HG02678 (cell line): ENCODE results near the gene PPME1.
"Not testable (repeated sequence)": the region's sequence is repeated elsewhere in the genome, so short reads cannot be mapped to it uniquely, and the experiment has no call there.

Source experiments
- ATAC-seq: cut with Tn5 transposase; IDR thresholded peaks from one replicate; pipeline ENCODE4 v1.9.1; 2021; ENCODE audit warnings: mild to moderate bottlenecking, moderate library complexity; ENCODE audit not compliant: unreplicated experiment

PPME1 gene, protein sequence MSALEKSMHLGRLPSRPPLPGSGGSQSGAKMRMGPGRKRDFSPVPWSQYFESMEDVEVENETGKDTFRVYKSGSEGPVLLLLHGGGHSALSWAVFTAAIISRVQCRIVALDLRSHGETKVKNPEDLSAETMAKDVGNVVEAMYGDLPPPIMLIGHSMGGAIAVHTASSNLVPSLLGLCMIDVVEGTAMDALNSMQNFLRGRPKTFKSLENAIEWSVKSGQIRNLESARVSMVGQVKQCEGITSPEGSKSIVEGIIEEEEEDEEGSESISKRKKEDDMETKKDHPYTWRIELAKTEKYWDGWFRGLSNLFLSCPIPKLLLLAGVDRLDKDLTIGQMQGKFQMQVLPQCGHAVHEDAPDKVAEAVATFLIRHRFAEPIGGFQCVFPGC

GRCh38 chr11:74170694-74171629 lies at the start of gene PPME1, which contains the start of gene C2CD3:
TSS of gene PPME1 (plus strand) at chr11:74171289. CDS start at chr11:74171422, 133 bp downstream.
TSS of gene C2CD3 (minus strand) at chr11:74171002. CDS start at chr11:74170792, 210 bp downstream.
- peak; percentile 94 for ATAC-seq

DNA sequence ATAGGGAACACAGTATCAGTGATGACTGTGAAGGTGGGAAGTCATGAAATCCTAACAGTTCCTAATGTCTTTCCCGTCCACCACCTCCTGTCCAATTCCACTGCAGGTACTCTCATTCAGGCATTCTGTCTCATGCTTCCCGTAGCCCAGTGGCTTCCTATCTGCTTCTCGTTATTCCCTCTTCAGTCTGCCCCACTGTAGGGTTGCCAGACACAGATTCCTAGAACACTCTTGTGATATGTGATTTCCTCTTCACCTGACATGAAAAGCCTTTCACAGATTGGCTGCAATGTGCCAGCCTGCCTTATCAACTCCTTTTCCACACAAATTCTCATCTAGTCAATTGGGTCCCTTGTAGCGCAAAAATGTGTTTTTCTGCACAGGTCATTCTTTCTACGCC lies 49.3 kb upstream of the PPME1 start:
- no peak for ATAC-seq

DNA sequence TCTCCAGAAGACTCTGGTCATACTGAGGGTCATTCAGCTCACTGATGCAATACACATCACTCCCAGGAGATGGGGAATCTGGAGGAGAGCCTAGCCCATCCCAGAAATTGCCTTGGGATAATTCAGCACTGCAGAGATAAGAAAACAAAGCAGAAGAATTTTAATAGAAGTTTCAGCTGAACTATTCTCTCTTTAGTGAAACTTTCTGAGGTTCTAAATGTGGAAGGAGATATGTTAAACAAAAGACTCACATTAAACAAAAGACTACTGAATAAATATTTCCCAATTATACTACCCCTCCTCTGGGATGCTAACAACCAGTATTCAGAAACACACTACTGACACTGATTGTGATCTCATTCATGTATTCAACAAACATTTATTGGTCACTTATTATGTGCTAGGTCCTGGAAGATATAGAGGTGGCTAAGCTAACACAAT lies 48.1 kb upstream of the PPME1 start:
- ATAC-seq: no peak

DNA sequence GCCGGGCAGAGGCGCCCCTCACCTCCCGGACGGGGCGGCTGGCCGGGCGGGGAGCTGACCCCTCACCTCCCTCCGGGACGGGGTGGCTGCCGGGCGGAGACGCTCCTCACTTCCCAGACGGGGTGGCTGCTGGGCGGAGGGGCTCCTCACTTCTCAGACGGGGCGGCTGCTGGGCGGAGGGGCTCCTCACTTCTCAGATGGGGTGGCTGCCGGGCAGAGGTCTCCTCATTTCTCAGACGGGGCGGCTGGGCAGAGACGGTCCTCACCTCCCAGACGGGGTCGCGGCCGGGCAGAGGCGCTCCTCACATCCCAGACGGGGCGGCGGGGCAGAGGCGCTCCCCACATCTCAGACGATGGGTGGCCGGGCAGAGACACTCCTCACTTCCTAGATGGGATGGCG lies 42.0 kb upstream of the PPME1 start:
- not testable (repeated sequence) for ATAC-seq

DNA sequence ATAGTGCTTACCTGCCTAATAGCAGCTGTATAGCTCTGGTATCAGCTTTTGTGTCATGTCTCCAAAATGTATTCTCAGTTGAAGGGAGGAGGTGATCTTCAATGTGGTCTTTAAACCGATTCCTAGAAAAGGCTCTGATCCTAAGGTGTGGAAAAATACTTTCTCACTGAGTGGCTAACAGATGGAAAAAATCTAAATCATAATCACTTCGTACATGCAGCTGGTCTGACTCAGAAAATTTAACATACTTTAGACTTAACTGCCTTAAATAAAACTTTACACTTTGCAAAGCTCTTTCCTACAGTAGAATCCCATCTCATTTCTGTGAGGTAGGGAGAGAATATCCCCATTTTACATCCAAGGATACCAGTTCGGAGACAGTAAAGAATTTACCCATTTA lies 38.3 kb upstream of the PPME1 start:
- ATAC-seq: no peak

DNA sequence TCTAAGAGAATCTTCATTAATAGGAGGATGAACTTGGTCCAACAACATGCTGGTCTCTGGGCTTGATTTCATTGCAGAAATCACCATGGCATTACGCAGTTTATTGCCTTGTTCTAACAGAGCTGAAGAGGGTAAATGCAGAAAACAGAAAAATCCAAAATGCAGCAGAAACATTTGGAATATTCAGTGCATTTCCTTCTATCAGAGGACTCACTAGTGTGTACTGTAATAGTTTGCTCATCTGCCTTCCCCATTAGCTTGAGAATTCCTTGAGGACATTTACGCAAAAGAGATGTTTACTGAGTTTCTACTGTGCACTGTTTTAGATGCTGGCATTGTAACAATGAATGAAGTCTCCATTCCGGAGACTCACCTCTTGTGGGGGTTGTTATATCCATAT lies 37.7 kb upstream of the PPME1 start:
- ATAC-seq: no peak

DNA sequence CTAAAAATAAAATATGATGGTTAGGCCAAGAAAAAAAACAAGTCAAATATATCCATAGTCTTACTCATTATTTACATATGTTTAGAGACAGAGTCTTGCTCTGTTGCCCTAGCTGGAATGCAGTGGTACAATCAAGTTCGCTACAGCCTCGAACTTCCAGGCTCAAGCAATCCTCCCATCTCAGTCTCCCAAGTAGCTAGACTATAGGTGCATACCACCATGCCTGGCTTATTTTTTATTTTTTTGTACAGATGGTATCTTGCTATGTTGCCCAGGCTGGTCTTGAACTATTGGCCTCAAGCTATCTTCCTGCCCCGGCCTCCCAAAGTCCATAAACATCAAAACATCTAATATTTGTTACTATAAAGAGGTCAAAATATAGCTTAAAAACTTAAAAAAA lies 36.4 kb upstream of the PPME1 start:
- no peak for ATAC-seq

- no peak for ATAC-seq
Measured at GRCh38 chr11:74135127-74135840, 35.8 kb upstream of the PPME1 start.

DNA sequence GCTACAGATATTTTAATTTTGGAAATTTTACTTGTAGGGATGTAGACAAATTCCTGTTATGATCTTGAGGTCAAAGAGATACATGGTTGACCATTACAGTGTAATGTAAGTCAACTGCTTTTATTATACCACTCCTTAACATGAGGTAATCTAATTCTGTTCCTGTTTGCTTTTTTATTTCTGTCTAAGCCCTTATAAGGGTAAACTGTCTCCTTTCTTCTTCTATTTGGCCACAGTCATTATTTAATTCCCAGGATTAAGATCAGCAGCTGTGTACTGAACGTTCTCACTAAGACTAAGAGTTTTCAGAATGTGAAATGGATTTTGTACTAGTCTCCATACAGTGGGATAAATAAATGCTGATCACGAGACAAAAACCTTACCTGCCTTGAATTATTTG lies 33.1 kb upstream of the PPME1 start:
- ATAC-seq: no peak

GRCh38 chr11:74138572-74138971 lies 32.5 kb upstream of the PPME1 start:
- no peak for ATAC-seq

DNA sequence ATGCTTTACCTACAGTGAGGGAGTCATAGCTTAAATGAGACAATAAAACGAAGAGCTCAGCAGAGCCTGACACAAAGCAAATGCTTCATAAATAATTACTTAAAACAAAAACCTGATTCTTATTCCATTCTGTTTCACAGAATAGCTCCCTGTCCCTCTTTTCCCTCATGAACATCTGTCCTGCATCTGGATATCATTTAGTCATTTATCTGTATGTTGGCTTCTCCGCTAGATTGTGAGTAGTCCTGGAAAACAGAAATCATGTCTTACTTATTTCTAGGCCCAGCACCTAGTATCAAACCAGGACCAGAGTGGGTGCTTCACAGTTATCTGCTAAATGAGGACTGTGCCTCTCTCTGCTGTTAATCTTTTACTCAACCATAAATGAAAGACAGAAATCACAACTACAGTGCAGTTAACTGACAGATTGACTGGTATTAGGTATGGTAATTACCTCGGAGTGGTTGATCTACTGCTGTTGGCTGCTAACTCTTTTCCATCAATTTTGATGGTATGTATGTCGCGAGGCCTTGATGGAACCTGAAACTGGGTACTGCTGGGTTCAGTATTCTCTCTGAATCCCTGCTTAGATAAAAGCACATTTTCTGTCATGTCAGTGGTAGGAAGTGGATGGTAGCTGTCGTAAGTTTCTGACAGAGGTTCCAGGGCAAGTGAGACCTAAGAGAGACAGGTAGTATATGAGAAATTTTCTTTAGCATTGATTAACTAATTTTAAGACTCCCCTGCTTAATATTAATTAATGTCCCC lies 31.8 kb upstream of the PPME1 start:
- no peak for ATAC-seq

DNA sequence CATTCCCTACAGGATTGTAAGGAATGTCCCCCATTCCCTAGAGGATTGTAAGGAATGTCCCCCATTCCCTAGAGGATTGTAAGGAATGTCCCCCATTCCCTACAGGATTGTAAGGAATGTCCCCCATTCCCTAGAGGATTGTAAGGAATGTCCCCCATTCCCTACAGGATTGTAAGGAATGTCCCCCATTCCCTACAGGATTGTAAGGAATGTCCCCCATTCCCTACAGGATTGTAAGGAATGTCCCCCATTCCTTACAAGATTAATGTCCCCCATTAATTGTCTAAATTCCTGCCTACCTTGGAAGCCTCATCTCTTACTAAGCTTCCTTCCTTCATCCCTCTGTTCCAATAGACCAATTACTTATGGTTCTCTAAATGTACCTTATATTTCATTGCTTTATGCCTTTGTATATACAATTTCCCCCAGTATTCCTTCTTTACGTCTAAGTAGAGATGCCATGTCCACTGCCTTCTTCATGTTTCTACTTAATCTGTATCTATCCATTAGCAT lies 31.1 kb upstream of the PPME1 start:
- ATAC-seq: not testable (repeated sequence)

GRCh38 chr11:74141241-74141695 lies 29.8 kb upstream of the PPME1 start:
- no peak for ATAC-seq

DNA sequence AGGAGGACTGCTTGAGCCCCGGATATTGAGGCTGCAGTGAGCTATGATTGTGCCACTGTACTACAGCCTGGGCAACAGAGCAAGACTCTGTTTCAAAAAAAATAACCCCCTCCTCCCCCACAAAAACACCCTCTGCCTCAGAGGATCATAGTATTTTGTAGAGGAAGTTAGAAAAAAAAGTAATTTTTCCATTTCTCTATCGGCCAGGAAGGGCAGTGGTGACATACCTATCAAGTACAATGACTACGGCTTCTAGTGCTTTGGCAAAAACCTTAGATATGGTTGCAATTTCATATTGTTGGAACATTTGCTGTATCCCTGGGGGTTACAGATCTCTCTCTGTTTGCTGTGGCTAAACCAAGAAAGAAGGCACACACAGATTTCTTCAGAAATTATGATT lies 29.2 kb upstream of the PPME1 start:
- ATAC-seq: no peak

DNA sequence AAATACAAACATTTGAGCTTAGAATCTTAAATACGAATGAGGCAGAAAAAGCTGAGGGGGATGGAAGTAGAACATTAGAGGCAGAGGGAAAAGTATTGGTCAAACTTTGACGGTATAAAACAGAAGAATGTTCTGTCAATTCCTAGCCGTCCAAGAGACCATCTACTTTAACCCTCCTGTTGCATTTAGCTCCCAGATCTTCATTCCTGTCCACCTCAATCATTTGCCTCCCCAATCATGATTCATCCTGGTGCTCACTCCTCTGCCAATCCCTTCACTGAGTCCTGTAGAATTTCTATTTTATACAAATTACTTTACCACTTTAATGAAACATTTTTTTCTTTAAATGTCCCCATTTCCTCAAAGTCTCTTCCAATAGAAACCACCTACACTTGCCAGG lies 28.5 kb upstream of the PPME1 start:
- ATAC-seq: no peak

DNA sequence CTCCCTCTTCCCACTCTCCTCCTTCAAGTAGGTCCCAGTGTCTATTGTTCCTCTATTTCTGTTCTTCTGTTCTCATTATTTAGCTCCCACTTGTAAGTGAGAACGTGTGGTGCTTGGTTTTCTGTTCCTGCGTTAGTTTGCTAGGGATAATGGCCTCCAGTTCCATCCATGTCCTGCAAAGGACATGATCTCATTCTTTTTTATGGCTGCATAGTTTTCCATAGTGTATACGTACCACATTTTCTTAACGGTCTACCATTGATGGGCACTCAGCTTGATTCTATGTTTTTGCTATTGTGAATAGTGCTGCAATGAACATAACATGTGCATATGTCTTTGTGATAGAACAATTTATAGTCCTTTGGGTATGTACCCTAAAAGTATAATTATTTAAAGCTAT lies 26.5 kb upstream of the PPME1 start:
- ATAC-seq: no peak

DNA sequence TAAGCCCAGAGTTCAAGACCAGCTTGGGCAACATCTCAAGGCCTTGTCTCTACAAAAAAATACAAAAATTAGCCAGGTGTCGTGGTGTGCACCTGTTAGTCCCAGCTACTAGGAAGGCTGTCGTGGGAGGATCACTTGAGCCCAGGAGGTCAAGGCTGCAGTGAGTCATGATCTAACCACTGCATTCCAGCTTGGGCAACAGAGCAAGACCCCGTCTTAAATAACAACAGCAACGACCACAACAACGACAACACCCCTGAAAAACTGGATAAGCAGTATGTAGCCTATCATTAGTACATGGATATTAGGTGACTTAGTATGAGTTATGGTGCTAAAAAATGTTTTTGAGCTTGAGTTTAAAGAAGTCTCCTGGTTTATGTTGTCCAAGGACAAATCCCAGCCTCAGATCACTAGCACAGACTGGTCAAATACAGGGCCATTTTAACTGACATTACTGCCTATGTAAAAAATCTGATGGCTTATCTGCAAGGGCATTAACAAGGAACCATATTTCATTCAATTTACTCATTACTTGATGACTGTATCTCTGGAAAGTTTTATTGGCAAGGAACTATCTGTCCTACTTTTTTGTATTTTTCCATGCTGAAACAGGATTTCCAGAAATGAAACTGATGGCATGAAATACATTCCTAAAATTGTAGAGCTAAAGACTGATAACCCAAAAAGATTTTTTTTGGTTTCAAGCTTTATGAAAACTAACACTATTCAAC lies 23.7 kb upstream of the PPME1 start:
- no peak for ATAC-seq

DNA sequence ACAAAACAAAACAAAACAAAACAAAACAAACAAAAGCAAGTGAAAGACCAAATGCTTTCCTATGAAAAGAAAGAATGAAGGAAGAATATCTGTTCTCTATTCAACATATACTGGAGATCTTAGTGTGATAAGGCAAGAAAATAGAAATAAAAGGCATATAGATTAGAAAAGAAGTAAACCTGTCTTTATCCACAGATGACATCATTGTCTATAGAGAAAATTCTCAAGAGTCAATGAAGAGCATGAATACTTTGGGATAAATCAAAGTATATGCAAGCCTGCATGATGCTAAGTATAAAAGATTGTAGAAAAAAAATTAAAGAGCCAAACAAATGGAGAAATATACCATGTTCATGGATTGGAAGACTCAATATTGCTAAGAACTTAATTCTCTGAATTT lies 17.9 kb upstream of the PPME1 start:
- no peak for ATAC-seq

DNA sequence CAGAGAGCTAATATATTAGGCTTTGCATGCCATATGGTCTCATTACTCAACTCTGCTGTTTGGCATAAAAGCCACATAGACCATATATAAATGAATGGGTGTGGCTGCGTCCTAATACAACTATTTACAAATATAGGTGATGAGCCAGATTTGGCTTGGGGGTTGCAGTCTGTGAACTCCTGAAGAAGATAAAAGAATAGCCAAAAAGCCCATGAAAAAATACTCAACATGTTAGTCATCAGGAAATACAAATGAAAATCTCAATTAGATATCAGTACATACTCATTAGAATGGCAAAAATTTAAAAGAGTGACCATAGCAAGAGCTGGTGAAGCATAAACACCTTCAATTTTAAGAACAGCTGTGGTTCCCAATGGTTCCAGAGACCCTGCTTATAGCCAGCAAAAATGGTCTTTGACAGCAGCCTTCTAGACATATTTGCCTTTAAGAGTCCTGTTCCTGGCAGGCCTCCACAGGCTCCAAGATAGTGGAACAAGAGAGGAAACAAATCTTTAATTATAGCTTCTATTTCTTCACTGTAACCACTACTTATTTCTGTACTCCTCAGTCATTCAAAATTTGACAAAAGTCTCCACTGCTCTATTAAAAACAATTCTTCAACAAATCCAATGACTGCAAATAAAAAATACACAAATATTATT lies 16.3 kb upstream of the PPME1 start:
- ATAC-seq: no peak
